Measurements from ENCODE around the gene OPCML. TPM values are rescaled to one million over a fixed set of nuclear protein-coding genes. Genes with fewer than 3 reads are reported as not detected.

OPCML gene
- total RNA-seq, 1 experiment from 2014 or later: 0.94 TPM

DNA sequence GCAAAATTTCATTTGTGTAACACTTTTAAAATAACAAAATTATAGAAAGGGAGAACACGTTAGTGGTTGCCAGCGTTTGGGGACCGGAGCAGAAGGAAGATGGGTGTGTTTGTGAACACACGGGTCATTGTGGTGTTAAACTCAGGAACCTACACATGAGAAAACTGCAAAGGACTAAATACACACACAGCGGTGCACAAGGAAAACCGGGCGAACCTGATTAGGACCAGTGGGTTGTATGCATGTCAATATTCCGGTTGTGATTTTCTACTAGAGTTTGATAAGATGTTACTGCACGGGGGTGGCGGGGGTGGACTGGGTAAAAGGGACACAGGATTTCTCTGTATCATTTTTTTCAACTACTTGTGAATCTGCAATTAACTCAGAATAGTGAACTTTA lies 351.2 kb downstream of the OPCML start:
- Histone ChIP-seq H3K4me2 (ENCODE audit: insufficient read depth, insufficient read length, low read length) (no peak overlapping the region), H3K79me2 (ENCODE audit: insufficient read depth, low read length) (no peaks in the 10 kb centered on the region), H3K56ac (ENCODE audit: insufficient read length, low read depth, low read length) (no peak overlapping the region), H3K4me1 (ENCODE audit: insufficient read depth, low read length) (no peaks in the 10 kb centered on the region), H4K91ac (ENCODE audit: insufficient read length, low read depth, low read length) (no peak overlapping the region), H3K9ac (ENCODE audit: extremely low read depth, insufficient read length, low read length) (no peak overlapping the region), H4K5ac (ENCODE audit: insufficient read length, low read depth, low read length) (no peak overlapping the region), H3K23me2 (ENCODE audit: insufficient read length, low read depth, low read length, poor library complexity, severe bottlenecking) (no peaks in the 10 kb centered on the region), H2BK15ac (ENCODE audit: low read depth, low read length) (no peak overlapping the region), H3K14ac (ENCODE audit: insufficient read depth, low read length) (no peak overlapping the region), H3K79me1 (ENCODE audit: insufficient read depth, low read depth, low read length, poor library complexity, severe bottlenecking) (no peaks in the 10 kb centered on the region), H2BK120ac (ENCODE audit: low read depth, low read length, poor library complexity, severe bottlenecking) (no peak overlapping the region), H2AFZ (ENCODE audit: low read length) (no peak overlapping the region), H2AK5ac (ENCODE audit: insufficient read length, low read length) (no peak overlapping the region), H3K27me3 (ENCODE audit: insufficient read depth, low read length) (no peaks in the 10 kb centered on the region), H3K23ac (ENCODE audit: insufficient read length, low read depth, low read length) (no peak overlapping the region), H2BK12ac (ENCODE audit: insufficient read length, low read depth, low read length) (no peak overlapping the region), H4K8ac (replicated peaks; ENCODE audit: insufficient read length, low read depth, low read length) (no peak overlapping the region), H3K4ac (ENCODE audit: low read depth, low read length) (no peak overlapping the region), H2BK5ac (ENCODE audit: insufficient read length, low read length) (no peak overlapping the region), H2BK20ac (ENCODE audit: low read depth, low read length, poor library complexity, severe bottlenecking) (no peak overlapping the region), H3T11ph (ENCODE audit: low read length) (no peak overlapping the region), H3K9me3 (ENCODE audit: control insufficient read depth, low read depth, low read length) (no peaks in the 10 kb centered on the region), H3K27ac (ENCODE audit: insufficient read length, low read depth, low read length) (no peak overlapping the region), H3K18ac (ENCODE audit: insufficient read length, low read depth, low read length) (no peak overlapping the region), H4K20me1 (ENCODE audit: control insufficient read depth, insufficient read depth, insufficient read length) (no peaks in the 10 kb centered on the region)
- no peaks in the 10 kb centered on the region for H3K9me3 Mint-ChIP-seq
- no peak overlapping the region for H3K4me3 Mint-ChIP-seq
- H3K27me3 Mint-ChIP-seq (ENCODE audit: low read depth): peaks cover 7% of the 10 kb centered on the region
- no peak overlapping the region for H3K27ac Mint-ChIP-seq
- H3K4me1 Mint-ChIP-seq: no peaks in the 10 kb centered on the region
- no peak for DNase-seq
- TF ChIP-seq, protein P1, sequence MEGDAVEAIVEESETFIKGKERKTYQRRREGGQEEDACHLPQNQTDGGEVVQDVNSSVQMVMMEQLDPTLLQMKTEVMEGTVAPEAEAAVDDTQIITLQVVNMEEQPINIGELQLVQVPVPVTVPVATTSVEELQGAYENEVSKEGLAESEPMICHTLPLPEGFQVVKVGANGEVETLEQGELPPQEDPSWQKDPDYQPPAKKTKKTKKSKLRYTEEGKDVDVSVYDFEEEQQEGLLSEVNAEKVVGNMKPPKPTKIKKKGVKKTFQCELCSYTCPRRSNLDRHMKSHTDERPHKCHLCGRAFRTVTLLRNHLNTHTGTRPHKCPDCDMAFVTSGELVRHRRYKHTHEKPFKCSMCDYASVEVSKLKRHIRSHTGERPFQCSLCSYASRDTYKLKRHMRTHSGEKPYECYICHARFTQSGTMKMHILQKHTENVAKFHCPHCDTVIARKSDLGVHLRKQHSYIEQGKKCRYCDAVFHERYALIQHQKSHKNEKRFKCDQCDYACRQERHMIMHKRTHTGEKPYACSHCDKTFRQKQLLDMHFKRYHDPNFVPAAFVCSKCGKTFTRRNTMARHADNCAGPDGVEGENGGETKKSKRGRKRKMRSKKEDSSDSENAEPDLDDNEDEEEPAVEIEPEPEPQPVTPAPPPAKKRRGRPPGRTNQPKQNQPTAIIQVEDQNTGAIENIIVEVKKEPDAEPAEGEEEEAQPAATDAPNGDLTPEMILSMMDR (conservative IDR thresholded peaks at IDR 0.05): no peak
- H3K36me3 Mint-ChIP-seq (ENCODE audit: insufficient read depth in 1 of 3, low read depth in 3 of 3): no peaks in the 10 kb centered on the region
- WGBS (ENCODE audit: extremely low coverage, insufficient read length, low lambda C conversion rate): no CpG with 5 or more reads among the region's 10 CpGs

Data from H9 (cell line).